PC-9 (cell line): ENCODE results near the gene PPP1CB. TPM values are rescaled to one million over a fixed set of nuclear protein-coding genes. Genes with fewer than 3 reads are reported as not detected.

Experiments used
- BruUV-seq: library from RNA; stranded (reverse); fragments of 400-500 nt; replicated peaks from 2 replicates; lab custom pipeline; 2021; lab: Mats Ljungman, UMichigan
- CTCF ChIA-PET: fragments of 300-600 bp; sonication (Branson Sonifier 250); formaldehyde crosslinking; loops from one replicate; lab custom pipeline; 2022; ENCODE audit warnings: antibody characterized with exemption; lab: Charles Lee
- POLR2A ChIA-PET: fragments of 300-600 bp; sonication (Branson Sonifier 250); formaldehyde crosslinking; loops from one replicate; lab custom pipeline; 2022; ENCODE audit warnings: antibody characterized with exemption; ENCODE audit not compliant: unreplicated experiment; lab: Charles Lee
- DNase-seq, 2 experiments: peaks; one replicate each; pipeline versions ENCODE4 v3.0.0 to v3.0.0-alpha.2; 2015 to 2022; ENCODE audit warnings: mixed read lengths in 1 of 2
- H2AFZ ChIP-seq: fragments of 200-600 bp; sonication (generic); 2 replicates; pipeline ENCODE4 v1.8.1; 2017; ENCODE audit warnings: antibody characterized with exemption
- H3F3A ChIP-seq: fragments of 200-600 bp; sonication (generic); 2 replicates; pipeline ENCODE4 v1.8.1; 2017; ENCODE audit warnings: antibody characterized with exemption, mild to moderate bottlenecking, low read depth; ENCODE audit not compliant: insufficient read depth
- H3K27ac ChIP-seq: fragments of 200-600 bp; sonication (generic); 2 replicates; pipeline ENCODE4 v1.6.1; 2016; ENCODE audit warnings: mixed run types
- H3K27me3 ChIP-seq: fragments of 200-600 bp; sonication (generic); 2 replicates; pipeline ENCODE4 v1.6.1; 2016; ENCODE audit warnings: low read depth, mixed run types; ENCODE audit not compliant: insufficient read depth
- H3K36me3 ChIP-seq: fragments of 200-600 bp; sonication (generic); 2 replicates; pipeline ENCODE4 v1.6.1; 2016; ENCODE audit warnings: low read depth, mixed run types
- H3K4me1 ChIP-seq: fragments of 200-600 bp; sonication (generic); replicated peaks from 2 replicates; pipeline ENCODE4 v1.6.1; 2016; ENCODE audit warnings: mixed run types; ENCODE audit not compliant: insufficient read depth
- H3K4me2 ChIP-seq: fragments of 200-600 bp; sonication (generic); 2 replicates; pipeline ENCODE4 v1.6.1; 2017; ENCODE audit warnings: mixed run types
- H3K4me3 ChIP-seq: fragments of 200-600 bp; sonication (generic); 2 replicates; pipeline ENCODE4 v1.6.1; 2016; ENCODE audit warnings: mixed run types
- H3K79me2 ChIP-seq: fragments of 200-600 bp; sonication (generic); 2 replicates; pipeline ENCODE4 v1.6.1; 2017; ENCODE audit warnings: low read depth, mixed run types
- H3K9me2 ChIP-seq: fragments of 200-600 bp; sonication (generic); 2 replicates; pipeline ENCODE4 v1.8.1; 2017; ENCODE audit warnings: mild to moderate bottlenecking; ENCODE audit not compliant: insufficient read depth
- H3K9me3 ChIP-seq: fragments of 200-600 bp; sonication (generic); 2 replicates; pipeline ENCODE4 v1.8.1; 2016; ENCODE audit warnings: low read depth; ENCODE audit not compliant: insufficient read depth
- H4K20me1 ChIP-seq: fragments of 200-600 bp; sonication (generic); 2 replicates; pipeline ENCODE4 v1.8.1; 2017; ENCODE audit not compliant: insufficient read depth
- CTCF ChIP-seq: fragments of 200-600 bp; sonication (generic); conservative IDR thresholded peaks from 2 replicates; pipeline ENCODE4 v1.6.1; 2017; ENCODE audit warnings: mixed run types, antibody characterized with exemption, mild to moderate bottlenecking, moderate library complexity
- EZH2 ChIP-seq: fragments of 200-600 bp; sonication (generic); IDR thresholded peaks from 2 replicates; pipeline ENCODE4 v1.8.0; 2017; ENCODE audit warnings: antibody characterized with exemption, low read depth
- intact Hi-C: fragments of 100-400 bp; cut with micrococcal nuclease; formaldehyde crosslinking; loops from one replicate; pipeline ENCODE4 v1.10.0; 2022; ENCODE audit not compliant: unreplicated experiment
- total RNA-seq: library from RNA; stranded (reverse); gene quantifications from 2 replicates; pipeline ENCODE4 v1.2.3, GENCODE V29; 2021

Gene PPP1CB
- total RNA-seq, 1 experiment from 2014 or later, result 231 TPM

DNA sequence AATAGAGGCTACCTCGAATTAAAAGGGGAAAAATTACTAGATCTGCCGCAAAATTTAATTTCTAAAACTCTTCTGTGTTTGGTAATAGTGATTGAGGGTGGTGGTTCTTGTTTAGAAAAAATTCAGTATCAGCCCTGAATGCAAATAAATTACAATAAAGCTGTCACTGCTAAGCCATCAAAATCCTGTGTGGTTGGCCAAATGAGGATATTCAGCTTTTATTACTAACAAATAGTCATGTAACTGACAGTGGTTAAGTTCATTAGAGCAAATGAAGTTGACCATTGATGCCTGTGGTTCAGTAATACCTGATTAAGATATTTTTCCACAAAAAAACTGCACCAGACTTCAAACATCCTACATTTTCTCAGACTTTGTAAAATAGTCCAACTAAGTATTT, 14.4 kb downstream of the PPP1CB start:
- ChIA-PET CTCF (no interaction called here), POLR2A (interaction anchor here (0.7 kb wide), 1 partner anchor 348 kb away, joined by 4 read pairs; no protein-coding TSS in a partner anchor)
- Histone ChIP-seq H3K9me3 (no peaks in the 10 kb centered on the region), H3K4me3 (no peak overlapping the region), H3K79me2 (peaks cover 100% of the 10 kb centered on the region), H3K9me2 (no peaks in the 10 kb centered on the region), H3K27ac (no peak overlapping the region), H3K4me2 (no peak overlapping the region), H3K36me3 (peaks cover 16% of the 10 kb centered on the region; the same call in 1 of the 2 replicates), H3K4me1 (no peaks in the 10 kb centered on the region), H3F3A (peaks cover 25% of the 10 kb centered on the region; the same call in 1 of the 2 replicates), H3K27me3 (no peaks in the 10 kb centered on the region), H4K20me1 (peaks cover 95% of the 10 kb centered on the region), H2AFZ (no peak overlapping the region)
- no TSS peak for BruUV-seq
- intact Hi-C loops, result no loop called here
- no peak for DNase-seq
- TF ChIP-seq CTCF (no peak), EZH2 (no peak)

DNA sequence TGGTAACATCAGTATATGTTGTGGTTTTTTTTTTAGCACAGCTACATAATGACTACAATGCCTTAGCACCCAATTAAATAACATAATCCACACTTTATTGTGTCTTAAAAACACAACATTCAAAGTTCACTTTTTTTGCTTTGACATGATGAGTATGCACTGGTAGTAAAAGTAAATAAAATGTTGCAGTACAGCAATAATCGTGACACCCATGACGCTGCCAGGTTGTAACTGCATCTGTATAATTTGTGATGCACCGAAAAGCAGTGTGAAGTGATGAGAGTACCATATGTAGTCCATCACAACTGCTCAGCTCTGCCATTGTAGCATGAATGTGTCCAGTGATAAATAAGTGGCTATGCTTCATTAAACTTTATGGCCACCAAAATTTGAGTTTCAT, 15.7 kb downstream of the PPP1CB start:
- POLR2A ChIA-PET, result no interaction called here
- Histone ChIP-seq H3K27ac (no peak overlapping the region), H2AFZ (no peak overlapping the region), H3F3A (peaks cover 35% of the 10 kb centered on the region; the same call in 1 of the 2 replicates), H3K79me2 (peaks cover 100% of the 10 kb centered on the region), H3K4me2 (no peak overlapping the region), H4K20me1 (peaks cover 95% of the 10 kb centered on the region), H3K9me3 (no peaks in the 10 kb centered on the region), H3K4me3 (no peak overlapping the region), H3K9me2 (no peaks in the 10 kb centered on the region), H3K36me3 (peaks cover 10% of the 10 kb centered on the region; the same call in 1 of the 2 replicates), H3K27me3 (no peaks in the 10 kb centered on the region), H3K4me1 (no peaks in the 10 kb centered on the region)
- CTCF ChIA-PET, result no interaction called here
- TF ChIP-seq CTCF (no peak), EZH2 (no peak)
- BruUV-seq, result no TSS peak
- intact Hi-C loops, result no loop called here
- DNase-seq, result no peak

DNA sequence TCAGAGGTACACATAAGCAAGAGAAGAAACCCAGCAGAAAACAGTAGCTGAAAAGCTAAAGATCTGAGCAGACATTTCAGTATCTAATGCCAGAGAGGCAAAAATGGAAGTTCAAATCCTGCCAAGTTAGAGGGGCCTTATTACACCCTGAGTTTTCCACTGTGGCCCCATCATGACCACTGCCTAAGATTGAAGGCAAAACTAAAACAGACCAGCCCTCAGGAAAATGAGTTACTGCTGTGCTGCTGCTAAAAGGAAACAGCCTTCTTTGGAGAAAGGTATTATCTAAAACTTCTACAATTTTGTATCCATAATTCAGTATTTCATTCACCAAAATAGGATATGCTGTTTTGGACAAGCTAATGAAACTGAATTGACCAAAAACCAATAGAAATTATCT, 16.8 kb downstream of the PPP1CB start:
- no peak for TF ChIP-seq EZH2
- no peak for TF ChIP-seq CTCF
- Histone ChIP-seq H3K9me3 (no peaks in the 10 kb centered on the region), H3K27ac (no peak overlapping the region), H3K9me2 (no peaks in the 10 kb centered on the region), H4K20me1 (peaks cover 95% of the 10 kb centered on the region), H3K27me3 (no peaks in the 10 kb centered on the region), H3K36me3 (peaks cover 10% of the 10 kb centered on the region; the same call in 1 of the 2 replicates), H3K4me3 (no peak overlapping the region), H3K4me1 (no peaks in the 10 kb centered on the region), H3K79me2 (peaks cover 100% of the 10 kb centered on the region), H2AFZ (no peak overlapping the region), H3F3A (peaks cover 43% of the 10 kb centered on the region), H3K4me2 (no peak overlapping the region)
- POLR2A ChIA-PET, result no interaction called here
- intact Hi-C loops, result no loop called here
- no peak for DNase-seq
- CTCF ChIA-PET, result no interaction called here
- BruUV-seq, result no TSS peak
